SK-N-SH (cell line): Measurements from ENCODE around the gene NAA20. TPM values are rescaled to one million over a fixed set of nuclear protein-coding genes. Genes with fewer than 3 reads are reported as not detected.

Experiments
- CTCF ChIA-PET: fragments of 300-600, 350-600 bp; formaldehyde crosslinking; extraction: SDS; loops from one replicate; lab custom pipeline; 2021; lab: Yijun Ruan, JAX
- POLR2A ChIA-PET: fragments of 350-600 bp; sonication (Branson Sonifier 250); formaldehyde crosslinking; extraction: SDS; loops from one replicate; lab custom pipeline; 2020; ENCODE audit warnings: antibody characterized with exemption, inconsistent platforms; lab: Yijun Ruan, JAX
- DNase-seq: peaks from one replicate; pipeline ENCODE4 v3.0.0; 2012
- H2AFZ ChIP-seq: fragments of 200-600 bp; sonication (generic); 2 replicates; pipeline ENCODE4 v1.8.1; 2016; ENCODE audit warnings: antibody characterized with exemption, mild to moderate bottlenecking, low read depth
- H3F3A ChIP-seq: fragments of 200-600 bp; sonication (generic); replicated peaks from 2 replicates; pipeline ENCODE3; 2016; ENCODE audit warnings: antibody characterized with exemption, mild to moderate bottlenecking; ENCODE audit not compliant: insufficient read depth
- H3K27ac ChIP-seq, 2 experiments: fragments of 200-500 bp in 1 of 2; fragments of 200-600 bp in 1 of 2; sonication (Bioruptor generic) in 1 of 2; sonication (generic), shearing (Covaris generic) in 1 of 2; 2 replicates each; pipeline versions ENCODE4 v1.5.1 to v1.6.1; 2014 to 2016; ENCODE audit warnings: low read depth in 2 of 2, inconsistent platforms in 1 of 2, low read length in 1 of 2, mild to moderate bottlenecking in 1 of 2, mixed read lengths in 1 of 2
- H3K27me3 ChIP-seq: fragments of 200-600 bp; sonication (generic), shearing (Covaris generic); 2 replicates; pipeline ENCODE4 v1.6.1; 2016; ENCODE audit warnings: mixed run types; ENCODE audit not compliant: insufficient read depth
- H3K36me3 ChIP-seq, 2 experiments: fragments of 200-500 bp in 1 of 2; fragments of 200-600 bp in 1 of 2; sonication (Bioruptor generic) in 1 of 2; sonication (generic) in 1 of 2; replicated peaks in 1 of 2; 2 replicates each; pipeline versions ENCODE3 to v1.5.1; 2014 to 2016; ENCODE audit warnings: low read length in 1 of 2, mild to moderate bottlenecking in 1 of 2; ENCODE audit not compliant: insufficient read depth in 2 of 2, control insufficient read depth in 1 of 2
- H3K4me1 ChIP-seq, 2 experiments: fragments of 200-500 bp in 1 of 2; fragments of 200-600 bp in 1 of 2; sonication (Bioruptor generic) in 1 of 2; sonication (generic), shearing (Covaris generic) in 1 of 2; 2 replicates each; pipeline versions ENCODE4 v1.5.1 to v1.6.1; 2014 to 2016; ENCODE audit warnings: low read depth in 1 of 2, low read length in 1 of 2, mixed run types in 1 of 2; ENCODE audit not compliant: insufficient read depth in 2 of 2, control insufficient read depth in 1 of 2
- H3K4me2 ChIP-seq: fragments of 200-600 bp; sonication (generic), shearing (Covaris generic); 2 replicates; pipeline ENCODE4 v1.6.1; 2017; ENCODE audit warnings: mixed run types
- H3K4me3 ChIP-seq, 2 experiments: fragments of 200-500 bp in 1 of 2; fragments of 200-600 bp in 1 of 2; sonication (Bioruptor generic) in 1 of 2; sonication (generic), shearing (Covaris generic) in 1 of 2; 2 replicates each; pipeline versions ENCODE4 v1.5.1 to v1.8.1; 2014 to 2016; ENCODE audit warnings: low read depth in 2 of 2, inconsistent platforms in 1 of 2, low read length in 1 of 2, mild to moderate bottlenecking in 1 of 2, mixed read lengths in 1 of 2, moderate library complexity in 1 of 2
- H3K79me2 ChIP-seq: fragments of 200-600 bp; sonication (generic); 2 replicates; pipeline ENCODE4 v1.8.1; 2017; ENCODE audit warnings: mild to moderate bottlenecking; ENCODE audit not compliant: insufficient read depth
- H3K9ac ChIP-seq: fragments of 200-600 bp; sonication (generic); 2 replicates; pipeline ENCODE4 v1.6.1; 2017; ENCODE audit warnings: mixed run types
- H3K9me2 ChIP-seq: fragments of 200-600 bp; sonication (generic); 2 replicates; pipeline ENCODE4 v1.6.1; 2017; ENCODE audit warnings: mixed run types
- H3K9me3 ChIP-seq: fragments of 200-600 bp; sonication (generic); 2 replicates; pipeline ENCODE4 v1.6.1; 2017; ENCODE audit warnings: mixed run types, mild to moderate bottlenecking, moderate library complexity
- H4K20me1 ChIP-seq: fragments of 200-600 bp; sonication (generic); 2 replicates; pipeline ENCODE4 v1.6.1; 2017; ENCODE audit warnings: mild to moderate bottlenecking, mixed run types; ENCODE audit not compliant: insufficient read depth
- FOSL2 ChIP-seq: IDR thresholded peaks from 2 replicates; pipeline ENCODE4 v1.4.0; 2012; ENCODE audit warnings: low read depth, mild to moderate bottlenecking, moderate library complexity, borderline replicate concordance
- GABPA ChIP-seq: IDR thresholded peaks from 2 replicates; pipeline ENCODE4 v1.4.0; 2012; ENCODE audit warnings: low read depth, mild to moderate bottlenecking
- IRF3 ChIP-seq: fragments of 150-350 bp; IDR thresholded peaks from 2 replicates; pipeline ENCODE4 v1.6.1; 2016; ENCODE audit warnings: mild to moderate bottlenecking, low read depth, low read length
- RAD21 ChIP-seq: IDR thresholded peaks from 2 replicates; pipeline ENCODE4 v1.6.1; 2012; ENCODE audit warnings: mild to moderate bottlenecking, low read length
- RFX5 ChIP-seq: IDR thresholded peaks from 2 replicates; pipeline ENCODE4 v1.6.1; 2012; ENCODE audit warnings: mild to moderate bottlenecking, improper control_type of control experiment, low read length
- ZBTB33 ChIP-seq: IDR thresholded peaks from 2 replicates; pipeline ENCODE4 v1.4.0; 2012; ENCODE audit warnings: low read depth, borderline replicate concordance
- WGBS: methylation state at CpG from one replicate; pipeline ENCODE4 v1.1.6; 2017; ENCODE audit warnings: low lambda C conversion rate; 5-methylcytosine and 5-hydroxymethylcytosine counted together
- polyA plus RNA-seq, 3 experiments: library from polyadenylated mRNA; depleted of rRNA; stranded (reverse); fragments of >200 nt; gene quantifications; 2 replicates each; pipeline ENCODE4 v1.2.3, GENCODE V29; 2012
- TF ChIP-seq, protein P1 (sequence below): IDR thresholded peaks from 2 replicates; pipeline ENCODE4 v1.6.1; 2012; ENCODE audit warnings: mild to moderate bottlenecking, low read depth, low read length, moderate library complexity
- TF ChIP-seq, protein P2 (sequence below): IDR thresholded peaks from 2 replicates; pipeline ENCODE4; 2012

Gene NAA20
- polyA plus RNA-seq, 1 of the 3 experiments (the other 2 are of a cell fraction): 85.0 TPM

DNA sequence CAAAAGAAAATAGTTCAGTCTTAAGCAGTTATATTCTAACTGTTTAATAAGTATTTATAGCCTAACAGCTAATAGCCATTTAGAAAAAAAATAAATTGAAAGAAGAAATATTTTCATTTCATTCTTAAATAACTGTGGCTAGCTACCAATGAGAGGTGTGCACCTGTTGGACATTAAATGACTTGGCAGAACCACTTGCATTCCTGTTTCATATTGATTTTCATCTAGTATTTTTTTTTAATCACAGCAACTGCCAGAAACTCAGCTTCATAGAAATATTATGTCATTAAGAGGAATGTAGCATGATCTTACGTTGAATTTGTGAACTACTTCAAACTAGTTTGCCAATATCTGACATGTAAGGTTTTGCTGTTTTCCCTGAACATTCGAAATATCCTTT, 10.1 kb downstream of the NAA20 start:
- Histone ChIP-seq H3K9me2 (no peaks in the 10 kb centered on the region), H3K79me2 (peaks cover 85% of the 10 kb centered on the region), H3K27ac (no peak overlapping the region), H3K4me3 (no peak overlapping the region), H2AFZ (no peak overlapping the region), H3F3A (peaks cover 12% of the 10 kb centered on the region), H3K4me1 (no peaks in the 10 kb centered on the region; a peak in 1 of 4 replicates), H3K27me3 (no peaks in the 10 kb centered on the region), H3K9me3 (no peaks in the 10 kb centered on the region), H3K9ac (no peak overlapping the region), H4K20me1 (0 out of 2 replicates have a peak, but pooled peaks cover 19% of the 10 kb centered on the region), H3K36me3 (peaks cover 62 to 66% of the 10 kb centered on the region in 2 experiments), H3K4me2 (no peak overlapping the region)
- no peak for TF ChIP-seq IRF3
- TF ChIP-seq FOSL2: no peak
- no peak for TF ChIP-seq RAD21
- TF ChIP-seq, protein P1, sequence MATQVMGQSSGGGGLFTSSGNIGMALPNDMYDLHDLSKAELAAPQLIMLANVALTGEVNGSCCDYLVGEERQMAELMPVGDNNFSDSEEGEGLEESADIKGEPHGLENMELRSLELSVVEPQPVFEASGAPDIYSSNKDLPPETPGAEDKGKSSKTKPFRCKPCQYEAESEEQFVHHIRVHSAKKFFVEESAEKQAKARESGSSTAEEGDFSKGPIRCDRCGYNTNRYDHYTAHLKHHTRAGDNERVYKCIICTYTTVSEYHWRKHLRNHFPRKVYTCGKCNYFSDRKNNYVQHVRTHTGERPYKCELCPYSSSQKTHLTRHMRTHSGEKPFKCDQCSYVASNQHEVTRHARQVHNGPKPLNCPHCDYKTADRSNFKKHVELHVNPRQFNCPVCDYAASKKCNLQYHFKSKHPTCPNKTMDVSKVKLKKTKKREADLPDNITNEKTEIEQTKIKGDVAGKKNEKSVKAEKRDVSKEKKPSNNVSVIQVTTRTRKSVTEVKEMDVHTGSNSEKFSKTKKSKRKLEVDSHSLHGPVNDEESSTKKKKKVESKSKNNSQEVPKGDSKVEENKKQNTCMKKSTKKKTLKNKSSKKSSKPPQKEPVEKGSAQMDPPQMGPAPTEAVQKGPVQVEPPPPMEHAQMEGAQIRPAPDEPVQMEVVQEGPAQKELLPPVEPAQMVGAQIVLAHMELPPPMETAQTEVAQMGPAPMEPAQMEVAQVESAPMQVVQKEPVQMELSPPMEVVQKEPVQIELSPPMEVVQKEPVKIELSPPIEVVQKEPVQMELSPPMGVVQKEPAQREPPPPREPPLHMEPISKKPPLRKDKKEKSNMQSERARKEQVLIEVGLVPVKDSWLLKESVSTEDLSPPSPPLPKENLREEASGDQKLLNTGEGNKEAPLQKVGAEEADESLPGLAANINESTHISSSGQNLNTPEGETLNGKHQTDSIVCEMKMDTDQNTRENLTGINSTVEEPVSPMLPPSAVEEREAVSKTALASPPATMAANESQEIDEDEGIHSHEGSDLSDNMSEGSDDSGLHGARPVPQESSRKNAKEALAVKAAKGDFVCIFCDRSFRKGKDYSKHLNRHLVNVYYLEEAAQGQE: no peak
- no peak for TF ChIP-seq ZBTB33
- TF ChIP-seq, protein P2, sequence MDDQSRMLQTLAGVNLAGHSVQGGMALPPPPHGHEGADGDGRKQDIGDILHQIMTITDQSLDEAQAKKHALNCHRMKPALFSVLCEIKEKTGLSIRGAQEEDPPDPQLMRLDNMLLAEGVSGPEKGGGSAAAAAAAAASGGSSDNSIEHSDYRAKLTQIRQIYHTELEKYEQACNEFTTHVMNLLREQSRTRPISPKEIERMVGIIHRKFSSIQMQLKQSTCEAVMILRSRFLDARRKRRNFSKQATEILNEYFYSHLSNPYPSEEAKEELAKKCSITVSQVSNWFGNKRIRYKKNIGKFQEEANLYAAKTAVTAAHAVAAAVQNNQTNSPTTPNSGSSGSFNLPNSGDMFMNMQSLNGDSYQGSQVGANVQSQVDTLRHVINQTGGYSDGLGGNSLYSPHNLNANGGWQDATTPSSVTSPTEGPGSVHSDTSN: no peak
- no peak for TF ChIP-seq RFX5
- TF ChIP-seq GABPA: no peak
- DNase-seq: no peak
- ChIA-PET CTCF (interaction anchor here (0.6 to 1.7 kb wide), 2 partner anchors 11 to 34 kb away, joined by 3 to 7 read pairs; partner anchors contain the start of gene NAA20), POLR2A (interaction anchor here (0.8 to 1.3 kb wide), 2 partner anchors 10 kb away, joined by 3 read pairs; partner anchors contain the start of gene NAA20)
- WGBS: 95% methylated on average over 2 of the region's 2 CpGs
